ENCODE measurements around the gene B3GAT1.

B3GAT1 gene

DNA sequence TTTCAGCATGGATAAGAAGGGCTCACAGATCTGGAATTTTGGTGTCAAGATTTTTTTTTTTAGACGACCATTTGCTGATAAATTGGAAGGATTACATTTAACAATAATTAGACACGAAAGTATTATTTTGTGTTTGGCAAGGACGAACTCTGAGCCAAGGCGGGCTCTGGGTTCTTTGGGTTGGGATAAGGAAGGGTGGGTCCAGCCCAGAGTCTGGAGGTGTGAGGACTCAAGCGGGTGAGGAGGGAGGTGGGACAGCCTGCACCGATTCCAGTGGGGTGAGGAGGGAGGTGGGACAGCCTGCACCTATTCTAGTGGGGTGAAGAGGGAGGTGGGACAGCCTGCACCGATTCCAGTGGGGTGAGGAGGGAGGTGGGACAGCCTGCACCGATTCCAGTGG, 4.1 kb downstream of the B3GAT1 start:
- DNase-seq: no peak

DNA sequence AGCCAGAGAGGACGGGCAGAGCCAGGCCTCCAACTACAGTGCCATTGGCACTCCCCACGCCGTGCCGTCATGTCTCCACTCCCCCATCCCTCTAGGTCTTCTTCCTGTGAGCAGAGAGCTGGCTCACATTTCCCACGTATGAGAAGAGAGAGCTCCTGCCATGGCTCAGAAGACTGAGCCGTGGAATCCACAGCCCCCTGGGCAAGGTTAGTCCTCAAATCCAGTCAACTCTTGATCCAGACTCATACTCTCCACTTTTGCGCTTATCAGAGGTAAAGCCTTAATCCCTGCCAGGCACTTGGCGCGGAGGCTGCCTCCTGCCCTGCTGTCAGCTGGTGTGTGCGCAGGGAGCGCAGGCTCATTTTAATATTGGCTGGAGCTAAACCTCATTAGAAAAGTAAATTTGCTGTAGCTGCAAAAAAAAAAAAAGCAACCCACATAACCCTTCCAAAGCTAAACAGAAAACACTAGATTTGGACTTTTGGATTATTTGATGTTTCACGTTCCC, 4.7 kb downstream of the B3GAT1 start:
- peak; percentile 31 for DNase-seq

DNA sequence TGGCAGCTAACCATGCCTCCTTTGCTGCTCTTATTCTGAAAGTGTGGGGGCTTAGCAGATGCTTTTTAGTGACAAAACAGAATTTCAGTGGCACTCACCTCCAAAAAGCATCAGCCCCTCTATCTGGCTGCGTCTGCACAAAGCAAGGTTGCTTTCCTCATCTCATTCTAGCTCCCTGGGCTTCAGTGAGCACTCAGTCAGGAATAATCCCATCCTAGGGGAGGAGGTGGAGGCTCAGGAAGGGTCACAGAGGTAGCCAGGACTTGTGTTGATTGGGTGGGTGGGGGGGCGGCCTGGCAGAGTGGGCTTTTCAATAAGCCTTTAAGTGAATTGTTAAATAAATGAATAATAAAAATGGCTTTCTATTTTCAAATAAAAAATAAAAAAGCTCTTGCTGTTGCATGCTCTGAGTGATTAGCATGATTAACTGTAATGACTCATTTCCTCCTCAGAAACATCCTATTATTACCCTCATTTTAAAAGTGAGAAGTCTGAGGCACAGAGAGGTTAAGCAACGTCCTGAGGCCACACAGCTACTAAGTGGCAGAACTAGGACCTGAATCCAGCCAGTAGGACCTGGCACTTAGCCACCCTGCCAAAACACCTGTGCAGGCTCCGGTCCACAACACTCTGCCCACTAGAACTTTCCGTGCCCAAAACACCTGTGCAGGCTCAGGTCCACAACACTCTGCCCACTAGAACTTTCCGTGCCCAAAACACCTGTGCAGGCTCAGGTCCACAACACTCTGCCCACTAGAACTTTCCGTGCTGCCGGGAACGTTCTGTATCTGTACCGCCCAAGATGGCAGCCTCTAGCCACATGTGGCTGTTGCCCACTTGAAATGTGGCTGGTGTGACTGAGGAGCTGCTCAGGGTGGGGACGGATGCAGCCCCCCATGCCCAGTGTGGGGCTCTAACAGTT, 5.5 kb downstream of the B3GAT1 start:
- no peak for DNase-seq

DNA sequence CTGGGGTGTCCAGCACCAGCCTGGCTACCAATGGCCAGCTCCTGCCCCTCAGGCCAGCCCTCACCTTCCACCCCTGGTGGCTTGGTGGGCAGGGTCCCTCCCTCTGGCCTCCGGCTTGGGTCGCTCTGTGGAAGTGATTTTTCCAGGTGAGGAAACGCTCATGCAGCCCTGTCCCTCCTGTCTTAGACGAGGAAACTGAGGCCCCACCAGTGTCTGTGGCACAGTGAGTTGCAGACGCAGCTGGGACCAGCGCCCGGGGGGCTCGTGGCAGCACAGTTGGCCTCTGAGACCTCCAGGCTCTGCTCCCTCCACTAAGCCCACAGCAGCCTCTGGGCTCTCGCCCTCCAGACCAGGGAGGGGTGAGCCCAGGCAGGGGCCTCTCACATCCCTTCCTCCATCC, 6.2 kb downstream of the B3GAT1 start:
- no peak for DNase-seq

- DNase-seq: no peak
Measured at GRCh38 chr11:134405436-134405835, 6.6 kb downstream of the B3GAT1 start.

- no peak for DNase-seq
Measured at GRCh38 chr11:134404575-134405341, 7.3 kb downstream of the B3GAT1 start.

DNA sequence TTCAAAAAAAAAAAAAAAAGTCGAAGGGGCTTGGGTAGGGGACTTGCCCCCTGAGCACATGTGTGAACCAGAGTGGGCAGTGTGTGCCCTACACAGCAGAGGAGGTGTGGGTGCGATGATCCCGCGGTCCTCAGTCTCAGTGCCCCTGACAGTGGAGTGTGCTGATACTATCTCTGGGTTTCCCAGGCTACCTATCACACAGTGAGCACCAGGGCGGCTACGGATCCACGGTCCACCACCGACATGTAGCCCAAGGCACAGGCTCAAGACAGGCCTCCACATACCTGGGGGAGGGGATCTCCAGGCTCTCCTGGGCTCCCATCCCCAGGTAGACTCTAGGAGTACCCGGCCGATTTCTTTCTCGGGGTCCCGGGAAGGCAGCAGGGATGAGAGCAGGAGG, 9.1 kb downstream of the B3GAT1 start:
- no peak for DNase-seq

GRCh38 chr11:134401825-134402809, 9.9 kb downstream of the B3GAT1 start:
- DNase-seq: no peak

DNA sequence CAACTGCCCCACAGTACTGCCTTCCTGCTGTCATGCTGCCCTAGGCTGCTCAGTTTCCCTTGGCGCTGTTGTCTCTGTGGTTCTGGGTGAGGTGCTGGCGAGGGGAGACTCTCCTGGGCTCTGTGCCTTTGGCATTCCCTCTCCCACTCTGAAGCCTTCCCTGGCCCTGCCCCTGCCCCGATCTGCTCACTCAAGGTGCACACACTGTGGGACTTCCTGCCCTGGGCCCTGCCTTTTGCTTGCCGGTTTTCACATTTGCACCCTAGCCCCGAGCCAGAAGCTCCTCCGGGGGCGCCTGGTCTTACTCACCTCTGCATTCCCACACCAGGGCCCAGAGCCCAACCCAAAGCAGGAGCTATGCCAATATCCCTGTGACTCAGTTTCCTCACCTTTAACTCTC, 12.0 kb downstream of the B3GAT1 start:
- DNase-seq: no peak

DNA sequence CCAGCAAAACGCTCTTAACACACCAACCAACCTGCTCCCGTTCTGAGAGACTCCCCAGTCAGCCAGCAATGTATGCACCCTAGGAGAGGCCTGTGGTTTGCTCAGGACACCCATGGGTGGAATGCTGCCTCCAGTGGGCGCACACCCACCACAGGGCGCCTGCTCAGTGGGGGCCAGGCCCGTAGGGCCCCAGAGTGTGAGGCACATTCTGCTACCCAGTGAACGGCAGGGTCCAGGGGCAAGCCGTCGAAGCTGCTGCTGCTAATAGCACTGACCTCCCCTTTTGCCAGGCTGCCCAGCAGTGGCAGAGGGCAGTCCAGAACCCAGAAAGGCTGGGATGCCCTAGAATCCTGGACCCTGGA, 12.8 kb downstream of the B3GAT1 start:
- DNase-seq: no peak

GRCh38 chr11:134398644-134399292, 13.3 kb downstream of the B3GAT1 start:
- DNase-seq: no peak

DNA sequence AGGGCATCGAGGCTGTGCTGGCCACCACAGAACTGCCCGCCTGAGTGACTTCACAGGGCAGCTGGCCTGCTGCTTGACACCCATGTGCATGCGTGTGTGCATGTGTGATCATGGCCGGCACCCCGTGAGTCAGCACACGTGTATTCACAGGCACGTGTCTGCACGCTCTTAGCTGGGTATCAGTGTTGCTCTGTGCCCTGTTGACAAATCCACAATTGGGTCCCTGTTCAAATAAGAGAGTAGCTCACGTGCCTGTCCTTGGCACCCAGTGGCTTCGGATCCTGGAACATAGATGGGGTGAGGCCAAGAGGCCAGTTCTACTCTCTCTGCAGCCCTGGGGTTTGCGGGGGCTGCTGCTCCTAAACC, 14.0 kb downstream of the B3GAT1 start:
- no peak for DNase-seq

DNA sequence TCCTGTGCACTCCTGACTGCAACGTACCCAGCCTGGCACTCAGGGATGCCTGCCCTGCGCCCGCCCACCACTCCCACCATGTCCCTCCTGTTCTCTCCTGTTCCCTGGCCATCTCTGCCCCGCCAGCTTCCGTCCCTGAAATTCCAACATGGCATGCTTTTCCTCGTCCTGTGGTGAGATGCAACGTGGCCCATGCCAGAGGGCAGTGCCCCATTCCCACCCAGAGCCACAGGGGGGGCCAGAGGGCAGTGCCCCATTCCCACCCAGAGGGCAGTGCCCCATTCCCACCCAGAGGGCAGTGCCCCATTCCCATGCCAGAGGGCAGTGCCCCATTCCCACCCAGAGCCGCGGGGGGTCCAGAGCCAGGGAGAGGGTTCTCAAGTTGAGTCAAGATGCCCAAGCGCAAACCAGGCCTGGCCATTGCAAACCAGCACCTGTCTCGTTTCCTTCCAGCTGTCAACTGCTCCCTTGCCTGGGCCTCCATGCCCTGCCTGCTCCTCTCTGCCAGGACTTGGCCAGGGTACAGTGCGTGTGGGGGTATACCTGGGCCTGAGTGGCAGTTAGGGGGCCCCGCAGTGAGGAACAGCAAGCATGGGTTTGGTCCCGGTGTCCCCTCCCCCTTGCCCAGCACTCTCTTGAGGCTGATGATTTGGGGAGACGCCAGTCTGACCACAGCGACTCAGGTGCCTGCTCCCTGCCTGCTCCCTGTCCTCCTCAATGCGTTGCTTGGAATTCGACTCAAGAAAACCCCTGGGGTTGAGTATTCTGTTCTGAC, 14.6 kb downstream of the B3GAT1 start:
- no peak for DNase-seq

DNA sequence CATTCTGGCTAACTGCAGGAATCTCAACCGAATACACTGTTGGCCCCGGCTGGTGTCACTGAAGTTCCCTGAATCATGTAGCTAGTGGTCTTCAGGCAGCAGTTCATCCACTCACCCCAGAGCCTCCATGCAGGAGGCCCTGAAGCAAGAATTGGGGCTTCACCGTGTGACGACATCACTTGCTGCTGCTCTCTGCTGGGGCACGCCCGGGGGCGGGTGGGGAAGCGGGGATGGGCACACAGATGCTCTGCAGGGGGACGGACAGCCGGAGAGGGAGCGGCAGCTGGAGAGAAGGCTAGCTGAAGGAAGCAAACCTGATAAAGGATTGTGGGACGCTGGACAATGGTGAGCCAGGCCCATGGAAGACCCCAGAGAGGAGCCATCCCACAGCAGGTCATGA, 17.0 kb downstream of the B3GAT1 start:
- no peak for DNase-seq

GRCh38 chr11:134394311-134394710, 17.7 kb downstream of the B3GAT1 start:
- DNase-seq: no peak

DNA sequence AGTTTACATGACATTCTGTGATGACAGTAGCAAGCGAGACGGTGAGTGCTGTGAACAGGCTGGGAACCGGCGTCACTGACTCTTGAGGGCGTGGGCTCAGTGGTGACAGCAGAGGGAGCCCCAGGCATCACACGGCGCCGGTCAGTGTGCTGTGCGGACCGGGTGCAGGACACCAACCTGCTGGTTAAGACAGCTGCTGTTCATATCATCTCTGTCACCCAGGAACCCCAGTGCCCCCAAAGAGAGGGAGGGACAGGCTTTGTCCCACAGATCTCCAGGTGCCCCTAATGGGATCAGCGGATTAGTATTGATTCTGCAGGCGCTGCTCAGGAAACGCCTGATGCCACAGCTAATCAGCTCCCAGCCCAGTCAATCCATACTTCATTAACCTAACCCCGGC, 18.4 kb downstream of the B3GAT1 start:
- peak; percentile 50 for DNase-seq

- DNase-seq: no peak
Measured at GRCh38 chr11:134392953-134393615, 19.0 kb downstream of the B3GAT1 start.

- DNase-seq: no peak
Measured at GRCh38 chr11:134391656-134392055, 20.4 kb downstream of the B3GAT1 start.

DNA sequence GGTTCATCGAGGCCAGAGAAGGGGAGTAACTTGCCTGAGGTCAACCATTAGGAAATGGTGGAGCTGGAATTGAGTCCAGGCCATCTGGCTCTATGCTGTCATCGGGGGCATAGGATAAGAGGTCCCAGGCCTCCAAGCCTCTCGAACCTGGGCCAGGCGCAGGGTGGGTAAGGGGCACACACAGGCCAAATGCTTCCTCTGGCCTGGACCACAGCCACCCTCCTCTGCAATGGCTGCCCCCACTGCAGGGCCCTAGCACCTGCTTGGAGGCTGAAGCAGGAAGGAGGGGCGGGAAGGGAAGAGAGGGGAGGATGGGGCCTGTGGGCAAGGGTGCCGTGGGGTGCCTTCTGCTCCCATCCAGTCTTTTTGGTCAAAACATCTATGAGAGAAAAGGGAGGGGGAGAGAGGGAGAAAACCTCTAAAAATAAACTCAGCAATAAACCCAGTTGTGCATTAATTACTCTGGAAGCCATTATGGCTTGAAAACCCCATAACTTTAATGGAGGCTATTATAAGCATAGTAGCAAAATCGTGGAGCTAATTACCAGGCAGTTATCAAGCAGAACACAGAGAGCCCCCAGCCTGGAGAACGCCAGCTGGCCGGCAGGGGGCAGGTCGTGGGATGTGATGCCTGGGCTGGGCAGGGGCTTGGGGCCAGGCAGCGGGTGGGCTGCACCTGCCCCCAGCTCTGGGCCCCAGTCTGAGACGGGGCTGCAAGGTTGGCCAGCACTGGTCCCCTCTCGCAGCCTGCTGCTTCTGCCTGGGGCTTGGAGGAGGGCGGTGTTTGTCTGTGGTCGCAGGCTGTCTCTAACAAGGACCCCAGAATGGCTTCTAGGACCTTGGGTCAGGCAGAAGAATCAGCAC, 21.1 kb downstream of the B3GAT1 start:
- DNase-seq: no peak

All from RPMI8226 (cell line).